HG03064 (cell line): ENCODE data around the gene GNPDA2.
"Not testable (repeated sequence)": the region's sequence is repeated elsewhere in the genome, so short reads cannot be mapped to it uniquely, and the experiment has no call there.

ENCODE experiments used
- ATAC-seq: cut with Tn5 transposase; IDR thresholded peaks from one replicate; pipeline ENCODE4 v1.9.1; 2021; ENCODE audit warnings: low read depth; ENCODE audit not compliant: unreplicated experiment

The GNPDA2 gene

GRCh38 chr4:44726038-44726871 is at the start of gene GNPDA2:
Gene GNPDA2 (minus strand): TSS chr4:44726556. CDS start chr4:44722207, 4,349 bp downstream.
- ATAC-seq = peak; percentile 90

GRCh38 chr4:44772340-44772739 is 46.0 kb upstream of the GNPDA2 start:
- ATAC-seq = no peak

GRCh38 chr4:44771789-44772188 is 45.4 kb upstream of the GNPDA2 start:
- no peak for ATAC-seq

GRCh38 chr4:44766453-44766852 is 40.1 kb upstream of the GNPDA2 start:
- no peak for ATAC-seq

GRCh38 chr4:44765116-44765515 is 38.8 kb upstream of the GNPDA2 start:
- no peak for ATAC-seq

- no peak for ATAC-seq
Observed at GRCh38 chr4:44761306-44761705, 35.0 kb upstream of the GNPDA2 start.

- no peak for ATAC-seq
Observed at GRCh38 chr4:44760142-44760898, 34.0 kb upstream of the GNPDA2 start.

GRCh38 chr4:44756559-44756958 is 30.2 kb upstream of the GNPDA2 start:
- ATAC-seq = no peak

GRCh38 chr4:44740201-44740600 is 13.8 kb upstream of the GNPDA2 start:
- ATAC-seq = no peak

GRCh38 chr4:44738615-44739014 is 12.3 kb upstream of the GNPDA2 start:
- ATAC-seq = no peak

- no peak for ATAC-seq
Observed at GRCh38 chr4:44736900-44737299, 10.5 kb upstream of the GNPDA2 start.

GRCh38 chr4:44728694-44729093 is 2.3 kb upstream of the GNPDA2 start:
- ATAC-seq = not testable (repeated sequence)

- no peak for ATAC-seq
Observed at GRCh38 chr4:44727471-44727870, 1.1 kb upstream of the GNPDA2 start.

GRCh38 chr4:44725726-44726037 is 674 bp downstream of the GNPDA2 start:
- no peak for ATAC-seq

GRCh38 chr4:44725166-44725565 is 1.2 kb downstream of the GNPDA2 start:
- no peak for ATAC-seq

GRCh38 chr4:44722001-44722400 is 4.4 kb downstream of the GNPDA2 start:
- ATAC-seq = no peak

GRCh38 chr4:44720371-44720770 is 6.0 kb downstream of the GNPDA2 start:
- no peak for ATAC-seq

- no peak for ATAC-seq
Observed at GRCh38 chr4:44716597-44716996, 9.8 kb downstream of the GNPDA2 start.

- no peak for ATAC-seq
Observed at GRCh38 chr4:44713125-44713524, 13.2 kb downstream of the GNPDA2 start.

GRCh38 chr4:44704673-44705072 is 21.7 kb downstream of the GNPDA2 start:
- ATAC-seq = no peak

GRCh38 chr4:44701037-44701436 is 25.3 kb downstream of the GNPDA2 start:
- ATAC-seq = no peak

GRCh38 chr4:44700427-44700826 is 25.9 kb downstream of the GNPDA2 start:
- ATAC-seq = no peak
